Liver (tissue), 9 donors: ENCODE data around the gene EIF4E3. TPM values are rescaled to one million over a fixed set of nuclear protein-coding genes. Genes with fewer than 3 reads are reported as not detected.

ENCODE experiments used
- DNase-seq: peaks from one replicate; pipeline ENCODE4 v3.0.0-alpha.2; 2017; ENCODE audit warnings: low spot score
- H3K27ac ChIP-seq, 2 donors: one replicate each; pipeline ENCODE4 v1.7.0; 2013; ENCODE audit warnings: inconsistent platforms in 2 of 2, low read length in 2 of 2, control low read depth in 1 of 2, low read depth in 1 of 2, mild to moderate bottlenecking in 1 of 2
- H3K27me3 ChIP-seq, 4 donors: one replicate each; pipeline versions ENCODE4 v1.6.1 to v1.7.0; 2013; ENCODE audit warnings: low read length in 3 of 4, inconsistent platforms in 1 of 4, mild to moderate bottlenecking in 1 of 4, moderate library complexity in 1 of 4; ENCODE audit not compliant: control insufficient read depth in 4 of 4, insufficient read depth in 4 of 4
- H3K36me3 ChIP-seq, 4 donors: one replicate each; pipeline versions ENCODE4 v1.6.1 to v1.7.0; 2013; ENCODE audit warnings: low read length in 3 of 4, mild to moderate bottlenecking in 3 of 4, low read depth in 1 of 4, moderate library complexity in 1 of 4; ENCODE audit not compliant: control insufficient read depth in 4 of 4, insufficient read depth in 3 of 4
- H3K4me1 ChIP-seq, 4 donors: one replicate each; pipeline versions ENCODE4 v1.6.1 to v1.7.0; 2013; ENCODE audit warnings: low read length in 3 of 4, mild to moderate bottlenecking in 3 of 4, moderate library complexity in 1 of 4; ENCODE audit not compliant: control insufficient read depth in 4 of 4, insufficient read depth in 4 of 4
- H3K4me3 ChIP-seq, 3 donors: one replicate each; pipeline versions ENCODE4 v1.6.1 to v1.7.0; 2013; ENCODE audit warnings: low read length in 3 of 3, control low read depth in 1 of 3, low read depth in 1 of 3, mild to moderate bottlenecking in 1 of 3
- H3K9ac ChIP-seq, 2 donors: one replicate each; pipeline ENCODE4 v1.7.0; 2013; ENCODE audit warnings: low read length in 2 of 2, mild to moderate bottlenecking in 2 of 2, moderate library complexity in 2 of 2, control low read depth in 1 of 2, low read depth in 1 of 2
- H3K9me3 ChIP-seq, 4 donors: one replicate each; pipeline versions ENCODE4 v1.6.1 to v1.7.0; 2013; ENCODE audit warnings: low read length in 3 of 4; ENCODE audit not compliant: control insufficient read depth in 4 of 4
- ATF3 ChIP-seq: IDR thresholded peaks from 2 replicates; pipeline ENCODE4 v1.6.1; 2016; ENCODE audit warnings: antibody characterized with exemption
- EGR1 ChIP-seq, 2 donors: IDR thresholded peaks; 2 replicates each; pipeline ENCODE4 v1.6.1; 2016 to 2018; ENCODE audit warnings: antibody characterized with exemption in 2 of 2, low read depth in 2 of 2
- GABPA ChIP-seq, 2 donors: IDR thresholded peaks in 1 of 2; conservative IDR thresholded peaks in 1 of 2; 2 replicates each; pipeline ENCODE4 v1.6.1; 2016; ENCODE audit warnings: antibody characterized with exemption in 2 of 2, mild to moderate bottlenecking in 1 of 2, moderate library complexity in 1 of 2
- JUND ChIP-seq, 2 donors: IDR thresholded peaks; 2 replicates each; pipeline ENCODE4 v1.6.1; 2016; ENCODE audit warnings: antibody characterized with exemption in 2 of 2
- MAX ChIP-seq: IDR thresholded peaks from 2 replicates; pipeline ENCODE4 v1.6.1; 2016; ENCODE audit warnings: antibody characterized with exemption
- REST ChIP-seq: IDR thresholded peaks from 2 replicates; pipeline ENCODE4 v1.6.1; 2016; ENCODE audit warnings: antibody characterized with exemption, mild to moderate bottlenecking
- RXRA ChIP-seq, 2 donors: IDR thresholded peaks; 2 replicates each; pipeline ENCODE4 v1.6.1; 2017 to 2018; ENCODE audit warnings: antibody characterized with exemption in 2 of 2, mild to moderate bottlenecking in 1 of 2
- TAF1 ChIP-seq: conservative IDR thresholded peaks from 2 replicates; pipeline ENCODE4 v1.6.1; 2016; ENCODE audit warnings: antibody characterized with exemption, mild to moderate bottlenecking
- YY1 ChIP-seq: IDR thresholded peaks from 2 replicates; pipeline ENCODE4 v1.6.1; 2016; ENCODE audit warnings: antibody characterized with exemption, mild to moderate bottlenecking
- WGBS: extraction: QIAGEN DNeasy Blood & Tissue Kit; methylation state at CpG from one replicate; pipeline ENCODE4 v1.1.7; 2013; 5-methylcytosine and 5-hydroxymethylcytosine counted together
- polyA plus RNA-seq, 2 donors: library from polyadenylated mRNA; stranded (reverse) in 1 of 2; unstranded in 1 of 2; fragments of 200-250 nt in 1 of 2; fragments of >200 nt in 1 of 2; fragmentation: Nextera tagmentation in 1 of 2; extraction: Ambion mirVana in 1 of 2; gene quantifications; one replicate each; pipeline versions ENCODE4 v1.2.1 to v1.2.3, GENCODE V29; 2013 to 2015
- total RNA-seq, 2 donors: library from RNA; depleted of rRNA; stranded (reverse); fragments of >200 nt; gene quantifications; one replicate each; pipeline ENCODE4 v1.2.3, GENCODE V29; 2014
- donor health status: healthy.
- donor health status: healthy.
- donor health status: healthy.
- donor health status: healthy.
- donor health status: healthy.

The EIF4E3 gene
- total and polyA plus RNA-seq, 4 donors: 1.1 to 4.0 (median 2.6) TPM

DNA sequence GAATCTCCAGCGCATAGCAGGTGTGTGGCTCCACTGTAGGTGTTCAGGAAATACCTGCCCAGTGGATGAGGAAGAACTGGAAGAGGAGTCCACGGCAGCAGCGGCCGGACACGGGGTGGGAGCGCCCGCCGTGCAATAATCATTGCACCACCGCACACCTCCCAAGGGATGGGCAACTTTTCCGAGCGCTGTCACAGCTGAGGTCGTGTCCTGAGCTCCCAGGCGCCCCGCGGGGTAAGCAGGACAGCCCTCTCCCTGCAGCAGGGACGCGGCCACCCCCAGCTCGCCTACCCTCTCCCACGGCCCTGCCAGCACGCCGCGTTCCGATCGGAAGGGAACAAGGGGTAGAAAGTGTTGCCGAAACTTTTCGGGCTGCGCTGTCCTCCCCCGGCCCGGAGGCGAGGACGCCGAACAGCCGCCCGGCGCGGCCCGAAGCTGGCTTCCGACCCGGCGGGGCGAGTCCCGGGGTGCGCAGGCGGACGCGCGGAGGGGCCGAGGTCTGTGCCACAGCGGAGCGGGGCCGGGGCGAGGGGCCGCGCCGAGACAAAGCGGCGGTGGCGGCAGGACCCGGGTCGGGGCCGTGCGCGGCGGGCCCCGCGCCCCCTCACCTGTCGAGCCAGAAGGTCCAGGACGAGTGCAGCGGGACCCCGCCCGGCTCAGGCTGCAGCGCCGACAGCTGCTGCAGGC, 475 bp downstream of the EIF4E3 start:
- Histone ChIP-seq H3K27me3 (no peaks in the 10 kb centered on the region), H3K9me3 (no peaks in the 10 kb centered on the region), H3K4me1 (peaks cover 0 to 23% (median 13%) of the 10 kb centered on the region in 4 donors), H3K27ac (peak overlapping the region; percentile 52 to 70), H3K9ac (peak overlapping the region; percentile 62 to 78), H3K36me3 (no peaks in the 10 kb centered on the region), H3K4me3 (peak overlapping the region; percentile 77 to 87 (median 87))
- TF ChIP-seq ATF3 (no peak), RXRA (IDR thresholded peaks at IDR 0.05) (peak in 1 of 2 donors; percentile 12)
- no peak for DNase-seq
- WGBS: under 1% methylated on average over 73 of the region's 73 CpGs

DNA sequence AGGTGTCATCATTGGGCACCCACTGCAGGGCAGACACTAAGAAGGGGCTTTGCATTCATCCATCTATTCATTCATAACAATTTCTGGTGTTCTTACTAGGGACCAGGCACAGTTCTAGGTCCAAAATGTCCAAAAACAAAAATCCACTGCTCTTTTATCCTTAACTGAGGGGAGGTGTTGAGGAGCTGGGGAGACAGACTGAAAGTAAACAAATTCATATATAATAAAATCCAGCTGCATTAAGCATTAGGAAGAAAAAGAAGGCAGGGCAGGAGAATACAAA, 1.1 kb downstream of the EIF4E3 start:
- Histone ChIP-seq H3K9me3 (no peaks in the 10 kb centered on the region), H3K27me3 (no peaks in the 10 kb centered on the region), H3K4me3 (peak overlapping the region; percentile 77 to 87 (median 87)), H3K4me1 (peaks cover 0 to 23% (median 13%) of the 10 kb centered on the region in 4 donors), H3K36me3 (no peaks in the 10 kb centered on the region), H3K27ac (peak overlapping the region; percentile 52 to 70), H3K9ac (peak overlapping the region in 1 of 2 donors; percentile 62)
- TF ChIP-seq GABPA (IDR thresholded peaks at IDR 0.05 in 1 of 2, conservative IDR thresholded peaks at IDR 0.05 in 1 of 2) (no peak), TAF1 (no peak), EGR1 (IDR thresholded peaks at IDR 0.05; ENCODE audit: low read depth in 2 of 2) (no peak), YY1 (no peak), RXRA (IDR thresholded peaks at IDR 0.05) (no peak), REST (no peak), MAX (no peak), JUND (IDR thresholded peaks at IDR 0.05) (no peak)
- no peak for DNase-seq

DNA sequence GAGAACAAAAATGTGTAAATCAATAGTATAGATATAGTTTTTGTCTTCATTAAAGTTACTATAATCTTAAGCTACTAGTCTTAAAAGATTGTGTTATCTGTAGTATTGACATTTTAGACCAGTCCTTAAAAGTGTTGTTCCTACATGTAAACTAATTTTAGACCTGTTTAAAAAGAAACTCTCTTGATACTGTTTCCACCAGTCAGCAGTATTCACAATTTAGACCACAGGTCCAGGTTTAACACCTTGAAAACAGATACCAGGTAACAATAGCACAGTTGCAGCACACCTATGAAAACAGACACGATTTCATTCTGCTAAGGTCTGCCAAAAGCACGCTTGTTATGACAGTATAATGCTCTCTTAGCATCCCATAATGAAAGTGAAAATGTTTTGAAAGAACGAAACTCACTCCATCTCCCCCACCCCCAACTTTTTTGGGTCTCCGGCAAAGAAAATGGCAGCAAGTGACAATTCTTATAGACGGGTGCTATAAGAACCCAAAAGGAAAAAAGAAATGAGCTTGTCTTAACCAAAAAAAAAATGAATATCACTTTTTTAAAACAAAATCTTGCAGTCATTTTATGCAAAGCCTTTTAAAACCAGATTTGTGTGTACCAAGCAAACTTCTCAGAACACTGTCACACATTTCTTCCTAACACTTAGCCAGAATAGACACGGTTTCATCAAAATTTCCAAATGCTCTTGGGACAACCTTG, 1.6 kb downstream of the EIF4E3 start:
- WGBS: 31% methylated on average over 6 of the region's 6 CpGs
- Histone ChIP-seq H3K27ac (no peak overlapping the region), H3K9ac (no peak overlapping the region), H3K36me3 (no peaks in the 10 kb centered on the region), H3K4me1 (peaks cover 0 to 23% (median 13%) of the 10 kb centered on the region in 4 donors), H3K9me3 (no peaks in the 10 kb centered on the region), H3K4me3 (peak overlapping the region; percentile 77 to 87 (median 87)), H3K27me3 (no peaks in the 10 kb centered on the region)
- no peak for TF ChIP-seq TAF1
- peak; percentile 21 for TF ChIP-seq YY1
- DNase-seq: no peak
